DMS53 (cell line): ENCODE measurements around the gene NCAPD2.

ENCODE experiments used
- DNase-seq: peaks from one replicate; lab custom pipeline; 2025; lab: John Stamatoyannopoulos, UW

NCAPD2 gene

DNA sequence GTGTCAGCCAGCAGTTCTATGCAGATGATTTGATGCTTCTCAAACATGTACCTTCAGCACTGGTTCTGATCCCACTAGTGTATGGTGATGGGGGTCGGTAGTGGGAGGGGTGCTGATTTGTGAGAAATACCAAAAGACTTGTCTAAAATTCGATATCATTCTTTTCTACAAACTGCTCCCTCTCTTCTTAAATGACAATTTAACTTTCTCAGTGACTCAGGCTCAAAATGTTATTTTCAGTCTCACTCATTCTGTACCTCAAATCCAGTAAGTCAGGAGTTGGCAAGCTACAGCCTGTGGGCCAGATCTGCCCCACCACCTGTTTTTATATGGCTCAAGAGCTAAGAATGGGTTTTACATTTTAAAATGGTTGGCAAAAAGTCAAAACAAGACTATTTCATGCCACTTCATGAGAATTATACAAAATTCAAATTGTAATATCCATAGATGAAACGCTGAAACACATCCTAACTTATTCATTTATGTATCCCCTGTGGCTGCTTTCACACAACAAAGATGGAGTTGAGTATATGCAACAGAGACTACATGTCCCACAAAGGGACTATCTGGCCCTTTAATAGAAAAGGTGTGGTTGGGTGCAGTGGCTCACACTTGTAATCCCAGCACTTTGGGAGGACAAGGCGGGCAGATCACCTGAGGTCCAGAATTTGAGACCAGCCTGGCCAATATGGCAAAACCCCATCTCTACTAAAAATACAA, 80.8 kb downstream of the NCAPD2 start:
- no peak for DNase-seq

DNA sequence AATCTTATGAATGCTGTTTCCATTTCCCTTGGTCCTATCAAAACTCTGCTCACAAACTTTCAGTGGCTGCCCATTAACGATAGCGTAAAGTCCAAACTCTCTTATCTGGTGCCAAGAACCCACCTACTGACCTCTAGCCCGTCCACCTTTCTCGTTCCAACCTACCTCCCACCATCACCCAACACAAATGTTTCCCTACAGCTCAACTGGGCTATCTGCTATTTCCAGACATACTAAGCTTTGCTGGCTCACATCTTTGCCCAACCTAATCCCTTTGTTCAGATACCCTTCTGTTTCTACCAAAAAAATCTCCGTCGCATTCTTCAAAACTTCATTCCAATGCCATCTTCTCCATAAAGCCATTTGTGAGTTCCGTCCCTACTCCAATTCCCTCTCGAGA, 81.7 kb downstream of the NCAPD2 start:
- DNase-seq: no peak
